ENCODE measurements around the gene OPN4. TPM values are rescaled to one million over a fixed set of nuclear protein-coding genes. Genes with fewer than 3 reads are reported as not detected.

The OPN4 gene
- total and polyA plus RNA-seq, 2 donors (not counting 3 experiments of a cell fraction or from before 2014, with no cell fraction given), result not detected

- no peaks in the 10 kb centered on the region for H3K4me1 ChIP-seq (ENCODE audit: control insufficient read depth, extremely low read depth, insufficient read depth, low read length)
- POLR2A ChIA-PET, result interaction anchor here (0.5 kb wide), 1 partner anchor 47 kb away, joined by 3 read pairs; no protein-coding TSS in a partner anchor
- no peaks in the 10 kb centered on the region for H3K79me2 ChIP-seq (ENCODE audit: control insufficient read depth, insufficient read depth, low read length)
- H3K27ac ChIP-seq (ENCODE audit: insufficient read depth, low read depth, low read length), result no peak overlapping the region
- no peak overlapping the region for H3K4me3 ChIP-seq (replicated peaks in 1 of 3; ENCODE audit: insufficient read depth in 1 of 3, low read depth in 1 of 3, low read length in 3 of 3)
- H2AFZ ChIP-seq (ENCODE audit: low read depth, low read length), result no peak overlapping the region
- DNase-seq (ENCODE audit: low read depth, low spot score) (no peak), FAIRE-seq (no peak)
- H3K36me3 ChIP-seq (ENCODE audit: control insufficient read depth in 2 of 2, extremely low read depth in 1 of 2, insufficient read depth in 2 of 2, low read length in 2 of 2), result no peaks in the 10 kb centered on the region
- peaks cover 23 to 58% of the 10 kb centered on the region in 2 experiments for H3K27me3 ChIP-seq (ENCODE audit: control insufficient read depth in 2 of 2, insufficient read depth in 2 of 2, low read length in 2 of 2)
- no TSS peak for BruUV-seq (replicated peaks)
- dilution Hi-C loops (cut with MboI; ENCODE audit: extremely low pct_ligation_motif_present, low sequenced_read_pairs) (no loop called here), intact Hi-C loops (cut with micrococcal nuclease) (no loop called here)
- H3K9ac ChIP-seq (replicated peaks; ENCODE audit: extremely low read depth, insufficient read depth, low read length), result no peak overlapping the region
- H4K20me1 ChIP-seq (replicated peaks; ENCODE audit: control insufficient read depth, extremely low read depth, insufficient read depth, low read length), result no peaks in the 10 kb centered on the region
- H3K4me2 ChIP-seq (ENCODE audit: insufficient read depth, low read length), result no peak overlapping the region
- TF ChIP-seq GATA2 (IDR thresholded peaks at IDR 0.05; ENCODE audit: insufficient read depth, insufficient read length, low read depth, low read length), result no peak
- no peak for TF ChIP-seq POLR2A (IDR thresholded peaks at IDR 0.05; ENCODE audit: low read depth, low read length)
- TF ChIP-seq EZH2 (IDR thresholded peaks at IDR 0.05; ENCODE audit: borderline replicate concordance, low read depth, low read length, severe bottlenecking), result no peak
- TF ChIP-seq CTCF (IDR thresholded peaks at IDR 0.05; ENCODE audit: extremely low read depth in 1 of 2, insufficient read depth in 1 of 2, low read depth in 1 of 2, low read length in 2 of 2), result no peak
- TF ChIP-seq, protein P1, sequence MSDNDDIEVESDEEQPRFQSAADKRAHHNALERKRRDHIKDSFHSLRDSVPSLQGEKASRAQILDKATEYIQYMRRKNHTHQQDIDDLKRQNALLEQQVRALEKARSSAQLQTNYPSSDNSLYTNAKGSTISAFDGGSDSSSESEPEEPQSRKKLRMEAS (IDR thresholded peaks at IDR 0.05; ENCODE audit: insufficient read depth, insufficient read length), result no peak
- TF ChIP-seq POLR2AphosphoS5 (IDR thresholded peaks at IDR 0.05; ENCODE audit: insufficient read depth, low read depth, low read length), result no peak
- CTCF ChIA-PET, result interaction anchor here (0.9 to 1.8 kb wide), 3 partner anchors 11 to 200 kb away, joined by 3 to 4 read pairs (median 4); no protein-coding TSS in a partner anchor
- H3K9me3 ChIP-seq (replicated peaks; ENCODE audit: control insufficient read depth, insufficient read depth, low read length), result no peaks in the 10 kb centered on the region
- H3K9me1 ChIP-seq (replicated peaks; ENCODE audit: control insufficient read depth, extremely low read depth, insufficient read depth, low read length), result no peaks in the 10 kb centered on the region
These were observed 46.7 kb downstream of the OPN4 start for GRCh38 chr10:86700851-86701617.

Data from endothelial cell of umbilical vein (primary cell).